Stimulated activated CD8-positive, alpha-beta memory T cell treated with anti-CD3 and anti-CD28 coated beads, Interleukin-12 subunit alpha, Interleukin-12 subunit beta, amount 100 ng/mL, for 1 hour (primary cell): ENCODE data around the gene ODF2.

Experiments
- DNase-seq: peaks from one replicate; pipeline ENCODE4 v3.0.0-alpha.2; 2020; ENCODE audit warnings: low read depth

Gene ODF2

GRCh38 chr9:128528445-128529160 is 72.8 kb downstream of the ODF2 start:
- no peak for DNase-seq

- no peak for DNase-seq
Measured at GRCh38 chr9:128529191-128529590, 73.4 kb downstream of the ODF2 start.

GRCh38 chr9:128532581-128532980 is 76.8 kb downstream of the ODF2 start:
- DNase-seq: no peak

- no peak for DNase-seq
Measured at GRCh38 chr9:128540634-128541360, 85.0 kb downstream of the ODF2 start.

- DNase-seq: no peak
Measured at GRCh38 chr9:128546504-128546903, 90.7 kb downstream of the ODF2 start.

GRCh38 chr9:128548876-128549275 is 93.1 kb downstream of the ODF2 start:
- DNase-seq: no peak

- no peak for DNase-seq
Measured at GRCh38 chr9:128550226-128550625, 94.4 kb downstream of the ODF2 start.
